SIG-M5 (cell line): ENCODE results near the gene RASA2.
A peak's percentile ranks its signal among the peaks of the same experiment; 100 is the strongest.
"Not testable (repeated sequence)": the region's sequence is repeated elsewhere in the genome, so short reads cannot be mapped to it uniquely, and the experiment has no call there.

Experiments
- DNase-seq: peaks from one replicate; lab custom pipeline; 2025; lab: John Stamatoyannopoulos, UW

Gene RASA2

DNA sequence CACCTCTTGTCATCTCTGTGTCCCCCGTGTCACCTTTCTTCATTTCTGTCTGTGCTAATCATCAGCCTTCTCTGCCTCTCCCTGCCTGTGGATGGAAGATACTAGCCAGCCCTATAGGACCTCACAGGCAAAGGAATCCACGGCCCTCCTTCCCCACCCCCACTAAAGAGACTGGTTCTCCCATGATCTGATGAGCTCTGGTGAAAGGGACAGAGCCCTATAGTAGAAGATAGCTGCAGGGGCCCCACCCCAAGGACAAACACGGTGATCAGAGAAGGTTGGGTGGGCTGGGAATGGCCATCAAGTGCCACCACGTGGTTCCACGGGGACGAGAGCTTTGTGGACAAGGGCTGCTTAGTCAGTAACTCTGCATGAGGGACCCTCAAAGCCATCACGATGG, 27.8 kb upstream of the RASA2 start:
- no peak for DNase-seq

DNA sequence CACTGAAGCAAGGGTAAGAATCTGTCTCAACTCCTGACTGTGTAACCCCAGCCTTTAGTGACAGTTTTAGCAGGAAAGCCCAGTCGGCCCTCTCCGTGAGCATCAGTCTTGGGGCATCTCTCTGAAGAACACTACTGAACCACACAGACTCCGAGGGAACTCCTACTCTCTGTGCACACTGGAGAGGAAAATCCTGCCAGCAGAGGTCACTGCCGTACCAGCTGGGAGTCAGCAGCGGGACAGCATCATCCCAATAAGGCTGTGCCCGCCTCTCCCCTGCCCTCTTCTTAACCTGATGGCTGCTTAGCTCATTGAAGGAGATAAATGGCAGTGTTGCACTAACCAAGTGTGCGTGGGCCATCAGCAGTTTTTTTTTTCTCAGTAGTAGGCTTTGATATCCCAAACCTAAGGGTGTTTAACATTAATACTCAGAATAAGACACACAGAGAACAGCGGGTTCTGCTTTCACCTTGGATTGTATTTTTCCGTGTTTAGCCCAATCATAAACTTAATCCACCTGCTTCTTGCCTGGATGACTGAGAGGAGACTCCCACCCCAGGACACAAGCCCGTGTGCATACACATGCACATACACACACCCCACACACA, 26.6 kb upstream of the RASA2 start:
- no peak for DNase-seq

DNA sequence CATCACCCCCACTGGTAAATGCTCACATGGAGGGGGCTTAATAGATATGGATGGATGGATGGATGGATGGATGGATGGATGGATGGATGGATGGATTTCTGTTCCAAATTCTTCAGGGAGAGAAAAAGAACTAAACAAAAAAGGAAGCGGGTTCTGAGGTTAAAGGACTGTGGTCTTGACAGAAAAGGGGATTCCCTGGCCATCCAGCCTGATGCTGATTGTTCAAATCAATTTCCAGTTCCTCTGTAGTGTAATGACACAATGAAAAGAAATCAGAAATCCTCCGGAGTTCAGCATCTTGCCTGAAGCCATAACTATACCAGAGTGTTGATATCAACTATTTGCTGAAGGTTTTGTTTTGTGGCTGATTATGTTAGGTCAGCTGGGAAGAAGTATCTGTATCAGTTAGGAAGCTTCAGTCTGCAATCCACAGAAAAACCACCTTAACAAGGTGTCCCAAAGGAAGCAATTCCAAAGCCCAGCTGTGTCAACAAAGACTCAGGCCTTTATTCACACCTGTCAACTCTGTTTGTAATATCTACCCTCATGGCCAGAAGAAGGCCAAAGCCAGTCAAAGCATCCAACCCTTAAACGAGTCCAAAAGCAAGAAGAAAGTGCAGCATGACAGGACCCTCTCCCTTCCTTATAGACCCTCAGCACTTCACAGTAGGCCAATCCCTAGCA, 24.5 kb upstream of the RASA2 start:
- DNase-seq: no peak

DNA sequence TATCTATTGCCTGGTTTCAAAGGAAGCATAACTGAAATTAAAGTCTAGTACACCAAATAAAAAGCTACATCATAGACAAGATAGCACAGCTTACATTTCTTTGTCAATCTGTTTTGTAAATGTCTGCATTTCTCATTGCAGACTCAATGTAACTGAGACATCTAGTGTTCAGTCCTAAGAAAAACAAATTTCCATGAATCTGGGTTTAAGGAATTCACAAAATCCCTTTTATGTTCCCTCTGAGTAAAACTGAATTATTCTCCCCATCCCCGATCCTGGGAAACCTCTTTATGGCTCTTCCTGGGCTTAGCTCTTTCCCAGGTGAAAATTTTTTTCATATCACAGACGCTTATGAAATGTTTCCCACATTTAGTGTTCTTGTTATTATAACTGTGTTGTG, 21.6 kb upstream of the RASA2 start:
- no peak for DNase-seq

DNA sequence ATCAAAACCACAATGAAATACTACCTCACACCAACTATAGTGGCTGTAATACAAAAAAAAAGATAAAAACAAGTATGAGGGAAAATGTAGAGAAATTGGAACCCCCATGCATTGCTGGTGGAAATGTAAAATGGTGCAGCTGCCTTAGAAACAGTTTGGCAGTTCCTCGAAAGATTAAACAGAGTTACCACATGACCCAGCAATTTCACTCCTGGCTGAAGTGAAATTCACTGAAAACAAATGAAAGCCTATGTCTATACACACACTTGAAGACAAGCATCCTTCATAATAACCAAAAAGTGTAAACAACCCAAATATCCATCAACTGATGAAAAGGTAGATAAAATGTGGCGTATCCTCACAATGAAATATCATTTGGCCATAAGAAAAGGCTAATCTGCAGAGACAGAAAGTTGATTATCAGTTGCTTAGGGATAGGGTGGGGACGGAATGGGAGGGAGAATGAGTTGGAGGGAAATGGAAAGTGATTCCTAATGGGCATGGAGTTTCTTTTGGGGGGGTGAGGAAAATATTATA, 20.1 kb upstream of the RASA2 start:
- DNase-seq: no peak

DNA sequence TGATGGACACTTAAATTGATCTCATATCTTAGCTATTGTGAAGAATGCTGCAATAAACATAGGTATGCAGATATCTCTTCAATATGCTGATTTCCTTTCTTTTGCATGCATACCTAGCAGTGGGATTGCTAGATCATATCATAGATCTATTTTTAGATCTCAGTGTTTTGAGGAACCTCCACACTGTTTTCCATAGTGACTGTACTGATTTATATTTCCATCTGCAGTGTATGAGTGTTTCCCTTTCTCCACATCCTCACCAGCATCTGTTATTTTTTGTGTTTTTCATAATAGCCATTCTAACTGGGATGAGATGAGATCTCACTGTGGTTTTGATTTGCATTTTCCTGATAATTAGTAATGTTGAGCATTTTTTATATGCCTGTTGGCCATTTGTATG, 17.1 kb upstream of the RASA2 start:
- DNase-seq: no peak

DNA sequence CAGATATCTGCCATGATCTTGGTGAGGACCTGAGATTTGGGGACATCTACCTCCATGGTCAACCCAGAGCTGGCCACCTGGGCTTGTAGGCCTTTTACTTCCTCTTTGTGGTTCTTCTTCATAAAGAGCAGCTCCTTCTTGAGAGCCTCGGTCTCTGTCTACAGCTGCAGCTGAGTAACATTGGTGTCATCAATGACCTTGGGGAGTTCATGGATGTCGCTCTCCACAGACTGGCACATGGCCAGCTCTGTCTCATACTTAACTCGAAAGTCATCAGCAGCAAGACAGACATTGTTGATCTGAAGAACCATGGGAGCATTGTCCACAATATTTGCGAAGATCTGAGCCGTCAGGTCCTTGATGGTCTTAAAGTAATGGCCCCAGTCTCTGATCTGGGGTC, 15.7 kb upstream of the RASA2 start:
- no peak for DNase-seq

DNA sequence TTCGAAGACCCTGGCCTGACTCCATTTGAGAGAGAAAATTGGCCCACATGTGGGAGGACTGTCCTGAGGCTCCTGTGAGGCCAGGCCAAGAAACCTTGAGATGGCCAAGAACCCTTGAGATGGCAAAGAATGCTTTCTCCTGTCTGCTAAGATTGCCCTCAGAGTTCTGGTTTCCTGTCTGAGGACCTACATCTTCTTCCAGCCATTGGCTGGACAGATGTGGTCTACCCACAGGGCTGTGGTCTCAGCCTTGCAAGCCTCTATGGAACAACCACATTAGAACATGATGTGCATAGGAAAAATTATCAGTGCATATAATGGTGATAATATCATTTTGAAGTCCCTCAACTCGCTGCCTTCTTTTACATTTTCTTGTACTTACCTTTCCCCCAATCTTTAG, 10.8 kb upstream of the RASA2 start:
- no peak for DNase-seq

DNA sequence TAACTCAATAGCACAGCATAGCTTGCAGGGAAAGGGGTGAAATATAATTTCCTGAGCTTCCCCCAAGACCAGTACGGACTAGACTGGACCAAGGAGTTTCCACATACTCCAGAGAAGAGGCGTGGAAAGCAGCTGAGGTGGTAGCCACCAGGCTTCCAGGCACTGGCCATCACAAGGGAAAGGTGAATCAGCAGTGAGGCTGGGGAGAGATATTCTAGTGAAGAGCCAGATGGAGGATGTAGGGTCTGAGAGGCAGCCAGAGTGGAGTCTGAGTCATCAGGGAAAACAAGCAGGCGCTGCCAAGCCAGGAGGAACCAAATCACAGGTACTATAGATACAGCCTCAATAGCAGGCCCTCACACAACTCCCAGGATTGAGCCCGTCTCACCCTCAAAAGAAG, 9.6 kb upstream of the RASA2 start:
- no peak for DNase-seq

DNA sequence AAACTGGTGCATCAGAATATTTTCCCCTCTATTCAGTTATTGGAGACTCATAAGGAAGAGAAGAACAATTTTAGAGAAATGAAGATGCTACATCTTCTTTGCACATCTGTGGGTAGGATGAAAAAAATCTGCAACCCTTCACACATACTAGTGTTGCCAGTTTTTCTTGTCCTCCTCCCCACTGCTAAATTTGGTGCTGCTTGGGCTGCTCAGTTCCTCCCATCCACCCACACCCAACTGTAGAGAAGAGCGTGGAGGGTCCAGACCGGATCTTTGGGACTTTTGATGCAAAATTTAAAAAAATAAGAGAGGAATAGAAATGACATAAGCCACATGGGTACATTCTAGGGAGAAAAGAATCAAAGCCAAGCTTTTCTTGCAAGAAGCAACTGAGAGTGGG, 8.7 kb upstream of the RASA2 start:
- DNase-seq: no peak

DNA sequence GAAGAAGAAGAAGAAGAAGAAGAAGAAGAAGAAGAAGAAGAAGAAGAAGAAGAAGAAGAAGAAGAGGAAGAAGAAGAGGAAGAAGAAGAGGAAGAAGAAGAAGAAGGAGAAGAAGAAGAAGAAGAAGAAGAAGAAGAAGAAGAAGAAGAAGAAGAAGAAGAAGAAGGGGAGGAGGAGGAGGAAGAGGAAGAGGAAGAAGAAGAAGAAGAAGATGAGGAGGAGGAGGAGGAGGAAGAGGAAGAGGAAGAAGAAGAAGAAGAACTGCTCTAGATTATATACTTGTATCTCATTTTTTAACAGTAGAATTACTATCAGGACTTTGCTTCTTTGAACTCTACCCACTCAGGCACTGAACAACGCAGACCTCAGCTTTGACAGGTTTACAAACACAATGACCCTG, 8.0 kb upstream of the RASA2 start:
- not testable (repeated sequence) for DNase-seq

DNA sequence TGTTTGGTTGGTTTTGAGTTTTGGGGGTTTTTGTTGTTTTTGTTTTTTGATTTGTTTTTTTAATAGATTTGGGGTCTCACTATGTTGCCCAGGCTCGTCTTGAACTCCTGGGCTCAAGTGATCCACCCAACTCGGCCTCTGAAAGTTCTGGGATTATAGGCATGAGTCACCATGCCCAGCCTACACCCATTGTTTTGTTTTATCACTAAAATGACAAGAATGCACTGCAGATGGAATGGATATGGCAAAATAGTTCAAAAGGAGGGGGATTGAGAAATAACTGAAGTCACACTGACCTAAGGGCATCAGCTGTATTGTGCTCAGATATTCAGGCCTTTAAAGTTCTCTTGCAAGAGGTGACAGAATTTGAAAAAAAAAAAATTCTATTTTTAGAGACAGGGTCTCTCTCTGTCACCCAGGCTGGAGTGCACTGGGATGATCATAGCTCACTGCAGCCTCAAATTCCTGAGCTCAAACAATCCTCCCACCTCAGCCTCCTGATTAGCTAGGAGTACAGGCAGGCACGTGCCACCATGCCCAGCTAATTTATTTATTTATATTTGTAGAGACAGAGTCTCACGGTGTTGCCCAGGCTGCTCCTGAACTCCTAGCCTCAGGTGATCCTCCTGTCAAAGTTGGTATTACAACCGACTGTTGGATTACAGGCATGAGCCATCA, 4.4 kb upstream of the RASA2 start:
- peak; percentile 12 for DNase-seq

DNA sequence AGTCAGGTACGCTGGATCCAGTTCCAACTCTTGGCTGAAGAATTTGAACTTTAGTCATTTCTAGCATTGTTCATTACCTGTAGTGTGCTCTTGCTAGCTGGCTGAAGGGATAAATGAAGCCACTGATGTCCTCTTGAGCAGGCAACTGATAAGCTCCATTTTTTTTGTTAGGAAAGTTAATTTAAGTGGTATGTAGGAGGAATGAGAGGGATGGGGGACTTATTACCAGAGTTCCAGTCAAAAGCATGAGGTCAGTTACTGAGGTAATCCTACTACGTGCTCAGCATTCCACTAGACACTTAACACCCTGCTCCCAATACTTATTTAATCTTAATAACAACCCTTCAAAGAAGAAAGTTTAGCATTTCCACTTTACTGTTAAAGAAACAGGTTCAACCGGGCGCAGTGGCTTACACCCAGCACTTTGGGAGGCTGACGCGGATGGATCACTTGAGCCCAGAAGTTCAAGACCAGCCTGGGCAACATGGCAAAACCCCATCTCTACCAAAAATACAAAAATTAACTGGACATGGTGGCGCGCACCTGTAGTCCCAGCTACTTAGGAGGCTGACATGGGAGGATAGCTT, 2.0 kb upstream of the RASA2 start:
- no peak for DNase-seq

DNA sequence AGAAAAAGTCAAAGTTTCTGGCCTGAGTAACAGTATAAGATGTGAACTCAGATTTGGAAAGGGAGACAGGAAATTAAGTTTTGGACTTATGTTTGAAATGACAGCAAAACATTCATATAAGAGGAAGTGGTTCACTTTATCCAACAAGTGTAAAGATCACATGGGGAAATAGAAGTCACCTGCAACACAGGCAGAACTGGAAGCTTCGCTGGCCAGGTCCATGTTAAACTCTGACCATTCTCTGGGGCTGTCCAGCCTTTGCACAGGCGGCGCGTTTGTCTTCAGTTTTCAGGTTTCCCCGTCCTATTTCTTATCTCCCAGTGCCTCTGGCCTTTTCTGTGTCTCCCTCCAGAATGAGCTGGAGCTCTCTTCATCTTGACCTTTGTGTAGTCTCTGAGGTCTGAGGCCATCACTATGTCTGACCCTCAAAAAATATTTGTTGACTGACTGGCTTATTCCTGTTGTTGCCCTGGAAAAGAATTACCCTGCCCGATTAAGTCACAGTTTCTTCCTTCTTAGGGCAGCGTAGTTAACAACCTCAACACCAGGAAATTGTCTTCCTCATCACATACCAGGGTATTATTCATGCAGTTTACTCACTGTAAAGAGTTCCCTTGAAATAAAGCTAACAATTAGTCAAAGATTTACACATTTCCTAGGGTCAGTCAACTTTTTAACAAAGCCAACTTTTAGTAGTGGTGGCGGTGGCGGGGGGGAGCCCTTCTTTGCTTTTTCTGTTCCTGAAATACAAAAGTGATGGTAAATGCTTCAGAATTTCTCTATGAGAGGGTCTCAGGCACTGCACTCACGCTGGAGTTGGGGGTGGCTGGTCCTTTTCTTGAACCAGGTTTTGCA, 959 bp upstream of the RASA2 start:
- DNase-seq: no peak

DNA sequence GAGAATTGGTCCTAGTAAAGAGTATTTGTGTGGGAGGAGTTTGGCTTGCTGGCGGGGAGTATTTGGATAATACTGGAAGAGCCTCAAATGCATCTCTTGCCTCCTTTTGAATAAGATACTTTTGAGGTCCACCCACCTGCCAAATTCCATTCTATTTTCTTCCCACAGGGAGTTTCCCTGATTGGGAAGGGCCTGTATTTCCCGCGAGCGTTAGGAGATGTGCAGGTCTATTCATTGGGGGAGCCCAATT, 406 bp upstream of the RASA2 start:
- DNase-seq: no peak

DNA sequence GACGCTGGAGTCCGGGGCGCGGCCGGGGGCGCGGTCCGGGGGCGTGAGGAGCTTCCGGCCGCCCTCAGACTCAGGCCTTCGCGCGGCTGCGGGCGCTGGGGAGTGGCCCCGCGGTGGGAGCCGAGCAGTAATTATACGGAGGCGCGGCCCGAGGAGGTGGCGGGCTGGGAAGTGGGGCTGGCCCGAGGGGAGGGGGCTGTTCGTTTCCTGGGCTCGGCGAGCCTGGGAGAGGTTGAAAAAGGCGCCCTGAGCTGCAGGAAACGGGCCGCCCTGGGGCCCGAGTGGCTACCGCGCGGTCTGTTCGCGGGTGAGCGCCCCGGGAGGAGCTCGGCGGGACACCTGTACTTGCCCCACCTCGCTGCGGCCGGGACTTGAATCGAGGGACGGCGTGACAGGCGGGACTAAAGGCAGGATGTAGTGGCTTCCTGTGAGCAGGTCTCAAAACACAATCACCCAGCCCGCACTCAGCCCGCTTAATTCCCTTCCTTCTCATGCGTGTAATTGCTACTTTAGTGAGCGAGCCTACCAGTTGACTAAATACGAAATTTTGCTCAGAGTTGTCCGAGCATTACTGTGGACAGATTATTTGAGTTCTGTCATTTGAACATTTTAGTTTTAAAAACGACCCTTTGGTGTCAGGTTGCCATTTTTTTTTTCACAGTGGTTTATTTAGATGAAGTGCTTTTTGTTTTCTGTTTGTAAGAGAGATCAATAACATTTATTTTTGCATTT, 860 bp downstream of the RASA2 start:
- no peak for DNase-seq

DNA sequence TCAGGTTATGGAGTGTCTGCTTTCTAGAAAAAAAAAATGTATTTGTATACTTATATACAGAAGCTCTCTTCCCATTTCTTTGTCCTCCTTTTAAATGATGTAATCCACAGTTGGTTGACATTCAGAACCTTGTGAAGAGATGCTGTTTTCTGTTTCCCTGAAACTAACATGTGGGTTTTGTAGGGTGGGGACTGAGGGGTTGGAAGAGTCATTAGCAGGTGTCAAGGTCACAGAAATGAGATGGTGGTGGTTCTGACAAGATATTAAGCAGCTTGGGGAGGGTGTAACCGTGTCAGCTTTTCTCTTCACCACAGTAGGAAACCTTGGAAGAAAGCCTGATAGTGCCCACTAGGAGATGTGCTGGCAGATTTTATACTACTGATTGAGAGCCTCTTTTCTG, 2.4 kb downstream of the RASA2 start:
- no peak for DNase-seq

DNA sequence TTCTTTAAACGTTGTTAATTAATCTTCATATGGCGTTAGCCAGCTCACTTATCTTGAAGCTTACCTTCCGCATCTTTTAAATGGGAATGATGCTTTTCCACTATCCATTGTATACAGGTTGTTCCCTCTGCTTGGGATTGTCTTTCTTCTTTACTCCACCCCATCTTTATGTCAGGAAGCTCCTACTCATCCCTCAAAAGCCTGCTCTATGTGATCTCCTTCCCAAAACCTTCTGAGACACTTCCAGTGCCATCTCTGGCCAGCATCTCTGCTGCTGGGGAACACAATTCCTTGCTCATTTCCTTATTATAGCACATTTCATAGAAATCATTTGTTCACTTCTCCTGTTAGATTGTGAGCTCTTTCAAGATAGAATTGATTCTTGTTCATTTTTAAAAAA, 4.3 kb downstream of the RASA2 start:
- no peak for DNase-seq

DNA sequence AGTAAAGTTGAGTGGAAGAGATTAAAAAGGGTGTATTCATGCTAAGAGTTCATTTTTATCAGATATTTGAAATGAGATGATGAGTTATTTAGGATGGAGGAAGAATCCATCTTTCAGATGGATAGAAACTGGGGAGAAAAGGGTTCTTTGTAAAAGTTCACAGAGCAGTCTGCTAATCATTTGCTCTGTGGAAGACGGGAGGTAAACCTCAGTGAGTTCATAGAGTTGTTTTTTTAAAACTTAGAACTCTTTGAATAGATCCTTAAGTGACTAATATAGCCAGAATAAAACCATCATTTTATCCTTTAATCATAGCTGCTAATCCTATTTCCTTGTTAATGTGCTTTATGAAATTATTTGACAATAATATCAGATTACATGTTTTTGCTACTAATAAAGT, 5.1 kb downstream of the RASA2 start:
- no peak for DNase-seq

DNA sequence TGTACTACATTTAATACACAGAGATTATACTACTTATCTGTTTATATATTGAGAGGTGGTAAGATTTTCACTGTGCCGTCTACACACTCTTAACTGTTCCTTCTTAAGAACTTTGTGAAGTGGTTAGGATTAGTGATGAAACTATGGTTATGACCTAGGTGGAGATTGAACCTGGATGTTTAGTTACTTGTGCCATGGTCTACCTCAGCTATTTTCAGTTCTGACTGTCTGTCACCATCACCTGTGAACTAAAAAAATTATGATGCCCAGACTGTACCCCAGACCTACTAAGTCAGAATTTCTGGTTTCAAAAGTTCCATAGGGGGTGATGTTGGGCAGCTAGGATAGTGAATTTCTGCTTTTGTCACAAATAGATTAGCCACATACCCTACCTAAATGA, 6.4 kb downstream of the RASA2 start:
- no peak for DNase-seq

DNA sequence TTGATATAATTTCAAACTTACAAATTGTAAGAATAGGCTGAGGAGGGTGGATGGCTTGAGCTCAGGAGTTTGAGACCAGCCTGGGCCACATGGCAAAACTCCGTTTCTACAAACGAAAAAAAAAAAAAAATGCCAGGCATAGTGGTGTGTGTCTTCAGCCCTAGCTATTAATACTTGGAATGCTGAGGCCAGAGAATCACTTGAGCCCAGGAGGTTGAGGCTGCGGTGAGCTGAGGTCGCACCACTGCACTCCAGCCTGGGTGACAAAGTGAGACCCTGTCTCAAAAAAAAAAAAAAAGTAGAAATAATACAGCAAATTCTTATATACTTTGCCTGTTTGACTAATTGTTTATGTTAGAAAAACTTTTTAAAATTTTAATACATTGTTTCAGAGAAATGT, 10.8 kb downstream of the RASA2 start:
- not testable (repeated sequence) for DNase-seq
